Ovary (tissue), 9 donors: ENCODE results near the gene ILF2. TPM values are rescaled to one million over a fixed set of nuclear protein-coding genes. Genes with fewer than 3 reads are reported as not detected.
"Not testable (repeated sequence)": the region's sequence is repeated elsewhere in the genome, so short reads cannot be mapped to it uniquely, and the experiment has no call there.

Experiments used
- DNase-seq, 5 donors: peaks; one replicate each; pipeline ENCODE4 v3.0.0-alpha.2; 2019 to 2020
- H3K27ac ChIP-seq, 2 donors: fragments of 200-600 bp; one replicate each; pipeline versions ENCODE4 v1.5.1 to v1.8.0; 2019 to 2022
- H3K27me3 ChIP-seq: fragments of 200-600 bp; one replicate; pipeline ENCODE4 v1.8.0; 2022
- H3K36me3 ChIP-seq: fragments of 200-600 bp; sonication (generic); one replicate; pipeline ENCODE4 v1.5.1; 2019
- H3K4me1 ChIP-seq: one replicate; pipeline ENCODE4 v1.8.1; 2013; ENCODE audit warnings: mild to moderate bottlenecking, moderate library complexity; ENCODE audit not compliant: insufficient read depth
- H3K4me3 ChIP-seq: fragments of 200-600 bp; sonication (generic); one replicate; pipeline ENCODE4 v1.5.1; 2017
- H3K9me3 ChIP-seq, 2 donors: fragments of 200-600 bp in 1 of 2; sonication (generic) in 1 of 2; one replicate each; pipeline versions ENCODE4 v1.5.1 to v1.8.1; 2013 to 2019; ENCODE audit warnings: mild to moderate bottlenecking in 1 of 2, moderate library complexity in 1 of 2
- EP300 ChIP-seq: sonication (generic); formaldehyde crosslinking; IDR thresholded peaks from one replicate; pipeline ENCODE4 v1.6.1; 2017; ENCODE audit warnings: antibody characterized with exemption
- POLR2A ChIP-seq: fragments of 450-650 bp; IDR thresholded peaks from one replicate; pipeline ENCODE4 v1.6.1; 2017; ENCODE audit warnings: antibody characterized with exemption, mild to moderate bottlenecking, moderate library complexity
- WGBS, 3 donors: extraction: QIAGEN DNeasy Blood & Tissue Kit in 1 of 3; methylation state at CpG; one replicate each; pipeline versions ENCODE4 v1.1.5 to v1.1.7; 2013 to 2017; 5-methylcytosine and 5-hydroxymethylcytosine counted together
- intact Hi-C, 4 donors: fragments of 100-400 bp; cut with DNase I; formaldehyde crosslinking; loops; one replicate each; pipeline versions ENCODE4 v1.11.0 to v1.15.1; 2022 to 2023
- polyA plus RNA-seq, 2 donors: library from polyadenylated mRNA; stranded (reverse); fragments of 200-250 nt in 1 of 2; fragments of 350-450 nt in 1 of 2; fragmentation: Illumina TruSeq in 1 of 2; extraction: RNeasy Lipid Tissue Mini Kit (QIAGEN cat#74804) in 1 of 2; gene quantifications; one replicate each; pipeline ENCODE4 v1.2.3, GENCODE V29; 2013 to 2014
- total RNA-seq, 7 donors: library from RNA; depleted of rRNA in 2 of 7; stranded (reverse); fragments of >200 nt in 2 of 7; fragmentation: NEBNext Ultra II Directional in 3 of 7; extraction: Animal tissue kit (Norgen Biotek cat#: 25700) in 3 of 7; gene quantifications; one replicate each; pipeline versions ENCODE4 v1.1.0 to v1.2.4, GENCODE V29; 2016 to 2023
- TF ChIP-seq, protein P1 (sequence below), 3 donors: fragments of 450-650 bp in 2 of 3; fragments of 200-600 bp in 1 of 3; IDR thresholded peaks; one replicate each; pipeline versions ENCODE4 v1.5.1 to v1.8.0; 2016 to 2022; ENCODE audit warnings: antibody characterized with exemption in 3 of 3, mild to moderate bottlenecking in 1 of 3
- donor health status: DM: no; HTN: no; CAD: no; lungs with moderate emphysema.
- donor health status: DM: no; HTN: no; CAD: no.
- donor health status: Bipolar disorder and iron deficiency.
- donor health status: DM: yes; HTN: yes; CAD: no.
- donor health status: DM: no; HTN: no; CAD: no.
- donor health status: DM: yes; HTN: yes; CAD: no.

Gene ILF2
- total and polyA plus RNA-seq, 9 donors, result 87.3 to 206 (median 122) TPM

DNA sequence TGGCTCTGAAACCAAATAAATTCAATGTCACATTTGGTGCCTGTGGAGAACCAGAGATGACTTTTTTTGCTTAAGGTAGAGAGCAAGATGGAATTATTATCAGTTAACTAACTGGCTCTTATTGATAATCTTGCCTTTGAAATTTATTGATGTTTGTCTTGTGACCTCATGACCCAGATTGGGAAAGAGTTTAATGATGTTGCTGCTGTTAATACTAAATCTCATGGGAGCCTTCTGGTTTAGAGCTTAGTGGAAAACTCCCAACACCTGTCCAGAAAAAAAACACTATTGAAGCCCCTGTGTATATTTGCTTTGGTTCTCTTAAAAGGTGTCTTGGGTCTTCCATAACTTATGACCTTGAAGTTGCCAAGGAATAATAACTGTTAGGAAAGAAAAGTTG, 27.0 kb downstream of the ILF2 start:
- Histone ChIP-seq H3K4me1 (peaks cover 3% of the 10 kb centered on the region), H3K9me3 (no peaks in the 10 kb centered on the region), H3K36me3 (no peaks in the 10 kb centered on the region), H3K27ac (peak overlapping the region in 1 of 2 donors; percentile 6), H3K27me3 (no peaks in the 10 kb centered on the region), H3K4me3 (no peak overlapping the region)
- no peak for DNase-seq
- no peak for TF ChIP-seq EP300
- TF ChIP-seq POLR2A, result no peak
- TF ChIP-seq, protein P1, sequence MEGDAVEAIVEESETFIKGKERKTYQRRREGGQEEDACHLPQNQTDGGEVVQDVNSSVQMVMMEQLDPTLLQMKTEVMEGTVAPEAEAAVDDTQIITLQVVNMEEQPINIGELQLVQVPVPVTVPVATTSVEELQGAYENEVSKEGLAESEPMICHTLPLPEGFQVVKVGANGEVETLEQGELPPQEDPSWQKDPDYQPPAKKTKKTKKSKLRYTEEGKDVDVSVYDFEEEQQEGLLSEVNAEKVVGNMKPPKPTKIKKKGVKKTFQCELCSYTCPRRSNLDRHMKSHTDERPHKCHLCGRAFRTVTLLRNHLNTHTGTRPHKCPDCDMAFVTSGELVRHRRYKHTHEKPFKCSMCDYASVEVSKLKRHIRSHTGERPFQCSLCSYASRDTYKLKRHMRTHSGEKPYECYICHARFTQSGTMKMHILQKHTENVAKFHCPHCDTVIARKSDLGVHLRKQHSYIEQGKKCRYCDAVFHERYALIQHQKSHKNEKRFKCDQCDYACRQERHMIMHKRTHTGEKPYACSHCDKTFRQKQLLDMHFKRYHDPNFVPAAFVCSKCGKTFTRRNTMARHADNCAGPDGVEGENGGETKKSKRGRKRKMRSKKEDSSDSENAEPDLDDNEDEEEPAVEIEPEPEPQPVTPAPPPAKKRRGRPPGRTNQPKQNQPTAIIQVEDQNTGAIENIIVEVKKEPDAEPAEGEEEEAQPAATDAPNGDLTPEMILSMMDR (IDR thresholded peaks at IDR 0.05), result no peak
- intact Hi-C loops, result no loop called here

DNA sequence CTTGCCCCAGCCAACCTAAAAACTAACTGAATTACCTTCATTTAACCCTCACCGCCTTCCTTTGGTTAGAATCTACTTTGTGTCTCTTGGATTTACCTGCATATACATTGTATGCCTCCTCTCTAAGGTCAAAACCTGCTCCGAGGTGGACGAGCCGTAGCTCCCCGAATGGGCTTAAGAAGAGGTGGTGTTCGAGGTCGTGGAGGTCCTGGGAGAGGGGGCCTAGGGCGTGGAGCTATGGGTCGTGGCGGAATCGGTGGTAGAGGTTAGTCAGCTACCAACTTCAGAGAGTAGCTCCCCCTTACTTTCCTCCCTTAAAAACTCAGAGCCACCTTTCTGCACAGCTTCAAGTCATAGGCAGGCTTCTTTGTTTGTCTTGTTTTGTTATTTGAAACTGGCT, 27.7 kb downstream of the ILF2 start:
- peaks cover 3% of the 10 kb centered on the region for H3K4me1 ChIP-seq
- no peak overlapping the region for H3K27ac ChIP-seq
- H3K27me3 ChIP-seq, result no peaks in the 10 kb centered on the region
- WGBS, 3 donors, result 79 to 86% (median 81%) methylated on average over 11 of the region's 11 CpGs
- no peak for DNase-seq
- no peaks in the 10 kb centered on the region for H3K9me3 ChIP-seq
- H3K36me3 ChIP-seq, result no peaks in the 10 kb centered on the region
- no peak overlapping the region for H3K4me3 ChIP-seq
- TF ChIP-seq, protein P1 (IDR thresholded peaks at IDR 0.05), result no peak
- TF ChIP-seq EP300, result no peak
- intact Hi-C loops, result no loop called here

DNA sequence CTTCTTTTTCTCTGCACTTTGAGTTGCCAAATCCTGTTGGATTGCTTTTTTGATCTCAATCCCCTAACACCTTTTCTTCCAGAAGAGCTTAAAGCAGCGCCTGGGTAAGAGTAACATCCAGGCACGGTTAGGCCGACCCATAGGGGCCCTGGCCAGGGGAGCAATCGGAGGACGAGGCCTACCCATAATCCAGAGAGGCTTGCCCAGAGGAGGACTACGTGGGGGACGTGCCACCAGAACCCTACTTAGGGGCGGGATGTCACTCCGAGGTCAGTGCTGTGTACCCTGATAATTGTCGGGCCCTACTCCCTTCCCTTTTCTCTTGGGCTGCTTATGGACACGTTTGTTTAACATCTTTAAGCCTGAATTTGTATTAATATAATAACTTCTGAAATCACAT, 28.6 kb downstream of the ILF2 start:
- H3K27me3 ChIP-seq, result no peaks in the 10 kb centered on the region
- intact Hi-C loops, result no loop called here
- no peaks in the 10 kb centered on the region for H3K9me3 ChIP-seq
- H3K4me1 ChIP-seq, result peaks cover 4% of the 10 kb centered on the region
- WGBS, 3 donors, result 72 to 79% (median 78%) methylated on average over 11 of the region's 11 CpGs
- TF ChIP-seq POLR2A, result no peak
- TF ChIP-seq, protein P1 (IDR thresholded peaks at IDR 0.05), result no peak
- no peak for TF ChIP-seq EP300
- no peaks in the 10 kb centered on the region for H3K36me3 ChIP-seq
- no peak overlapping the region for H3K4me3 ChIP-seq
- H3K27ac ChIP-seq, result no peak overlapping the region
- no peak for DNase-seq

DNA sequence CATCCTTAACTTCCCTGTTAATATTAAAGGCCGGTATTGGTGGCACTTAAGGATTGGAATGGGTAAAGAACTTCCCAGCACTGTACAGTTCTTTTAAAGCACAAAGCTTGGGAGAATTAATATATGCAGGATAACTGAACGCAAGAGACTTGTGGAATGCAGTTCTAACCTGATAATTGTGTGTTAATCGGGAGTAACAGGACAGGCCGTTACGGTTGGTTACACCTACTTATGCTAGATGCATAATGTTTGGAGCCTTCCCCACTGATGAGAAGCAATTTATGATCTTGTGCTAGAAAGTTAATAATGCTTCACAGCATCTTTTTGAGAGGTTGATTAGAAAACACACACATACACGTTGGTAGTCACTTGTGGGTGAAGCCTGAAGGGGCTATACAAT, 29.9 kb downstream of the ILF2 start:
- Histone ChIP-seq H3K4me3 (no peak overlapping the region), H3K9me3 (no peaks in the 10 kb centered on the region), H3K27me3 (no peaks in the 10 kb centered on the region), H3K4me1 (peaks cover 11% of the 10 kb centered on the region), H3K27ac (no peak overlapping the region), H3K36me3 (no peaks in the 10 kb centered on the region)
- WGBS, 3 donors, result 60 to 67% (median 61%) methylated on average over 6 of the region's 6 CpGs
- DNase-seq, result no peak
- intact Hi-C loops, result no loop called here
- no peak for TF ChIP-seq EP300

DNA sequence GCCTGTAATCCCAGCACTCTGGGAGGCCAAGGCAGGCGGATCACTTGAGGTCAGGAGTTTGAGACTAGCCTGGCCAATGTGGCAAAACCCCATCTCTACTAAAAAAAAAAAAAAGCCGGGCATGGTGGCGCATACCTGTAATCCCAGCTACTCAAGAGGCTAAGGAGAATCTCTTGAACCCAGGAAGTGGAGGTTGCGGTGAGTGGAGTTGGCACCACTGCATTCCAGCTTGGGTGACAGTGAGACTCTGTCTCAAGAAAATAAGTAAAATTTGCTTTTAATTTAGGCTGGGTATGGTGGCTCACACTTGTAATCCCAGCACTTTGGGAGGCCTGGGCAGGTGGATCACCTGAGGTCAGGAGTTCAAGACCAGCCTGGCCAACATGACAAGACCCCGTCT, 30.6 kb downstream of the ILF2 start:
- H3K4me3 ChIP-seq, intact Hi-C loops, H3K36me3 ChIP-seq, H3K27ac ChIP-seq, H3K27me3 ChIP-seq, H3K9me3 ChIP-seq: not testable (repeated sequence)
- WGBS, 3 donors, result 93 to 97% (median 97%) methylated on average over 5 of the region's 5 CpGs
- H3K4me1 ChIP-seq, result peaks cover 13% of the 10 kb centered on the region
- peak in 1 of 5 donors; percentile 14 for DNase-seq

DNA sequence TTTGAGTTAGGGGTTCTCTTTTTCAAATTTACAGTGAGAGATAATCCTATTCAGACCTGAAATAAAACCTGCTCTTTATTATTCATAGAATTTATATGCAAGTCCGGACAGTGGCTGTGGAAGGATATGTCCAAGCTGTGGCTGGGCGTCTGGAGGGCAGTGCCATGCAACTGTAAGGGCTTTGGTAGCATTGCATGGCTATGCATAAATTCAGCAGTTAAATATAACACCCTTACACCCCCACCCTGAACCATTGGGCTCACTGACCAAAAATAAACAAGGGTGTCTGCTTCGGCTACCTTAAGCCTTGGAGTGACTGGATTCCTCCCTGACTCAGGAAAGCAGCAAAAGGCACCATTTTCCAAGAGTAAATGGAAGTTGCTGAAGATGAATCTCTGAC, 31.5 kb downstream of the ILF2 start:
- peak in 1 of 5 donors; percentile 4 for DNase-seq
- H3K27me3 ChIP-seq, result no peaks in the 10 kb centered on the region
- TF ChIP-seq POLR2A (no peak), EP300 (no peak)
- TF ChIP-seq, protein P1 (IDR thresholded peaks at IDR 0.05), result no peak
- no peak overlapping the region for H3K4me3 ChIP-seq
- no peaks in the 10 kb centered on the region for H3K36me3 ChIP-seq
- H3K27ac ChIP-seq, result no peak overlapping the region
- H3K4me1 ChIP-seq, result peaks cover 11% of the 10 kb centered on the region
- intact Hi-C loops, result loop anchor here in 1 of 4 donors (10.0 kb wide), 1 partner anchor 124 kb away; no protein-coding TSS in a partner anchor
- no peaks in the 10 kb centered on the region for H3K9me3 ChIP-seq
- WGBS, 3 donors, result 80 to 85% (median 83%) methylated on average over 3 of the region's 3 CpGs
